HEK293T (cell line): Measurements from ENCODE around the gene ELL2.

Experiments used
- ARNT ChIP-seq: fragments of 450-650 bp; IDR thresholded peaks from 2 replicates; pipeline ENCODE4 v1.6.1; 2017; ENCODE audit warnings: mild to moderate bottlenecking
- BHLHE40 ChIP-seq: fragments of 450-650 bp; IDR thresholded peaks from 2 replicates; pipeline ENCODE4 v1.6.1; 2016; ENCODE audit warnings: mild to moderate bottlenecking, moderate library complexity, borderline replicate concordance
- ELF4 ChIP-seq: fragments of 450-650 bp; IDR thresholded peaks from 2 replicates; pipeline ENCODE4 v1.6.1; 2017; ENCODE audit warnings: antibody characterized with exemption
- FOXA1 ChIP-seq: fragments of 450-650 bp; IDR thresholded peaks from 2 replicates; pipeline ENCODE4 v1.6.1; 2016; ENCODE audit warnings: mild to moderate bottlenecking
- FOXM1 ChIP-seq: fragments of 450-650 bp; IDR thresholded peaks from 2 replicates; pipeline ENCODE4 v1.6.1; 2017; ENCODE audit warnings: mild to moderate bottlenecking, borderline replicate concordance
- HDGF ChIP-seq: fragments of 450-650 bp; IDR thresholded peaks from 2 replicates; pipeline ENCODE4 v1.6.1; 2017; ENCODE audit warnings: antibody characterized with exemption, borderline replicate concordance
- LEF1 ChIP-seq: fragments of 450-650 bp; IDR thresholded peaks from 2 replicates; pipeline ENCODE4 v1.6.1; 2017; ENCODE audit warnings: mild to moderate bottlenecking, borderline replicate concordance
- NFRKB ChIP-seq: fragments of 450-650 bp; IDR thresholded peaks from 2 replicates; pipeline ENCODE4 v1.6.1; 2016; ENCODE audit warnings: mild to moderate bottlenecking, moderate library complexity
- PKNOX1 ChIP-seq: fragments of 450-650 bp; IDR thresholded peaks from 2 replicates; pipeline ENCODE4 v1.6.1; 2016
- SP1 ChIP-seq: fragments of 450-650 bp; IDR thresholded peaks from 2 replicates; pipeline ENCODE4 v1.6.1; 2017
- SUZ12 ChIP-seq: fragments of 450-650 bp; IDR thresholded peaks from 2 replicates; pipeline ENCODE4 v1.6.1; 2016; ENCODE audit warnings: mild to moderate bottlenecking
- TARDBP ChIP-seq: fragments of 450-650 bp; IDR thresholded peaks from 2 replicates; pipeline ENCODE4 v1.6.1; 2016
- ZNF384 ChIP-seq: fragments of 450-650 bp; IDR thresholded peaks from 2 replicates; pipeline ENCODE4 v1.6.1; 2016

GRCh38 chr5:95881833-95882232 lies 79.8 kb downstream of the ELL2 start:
- TF ChIP-seq ELF4 (no peak), BHLHE40 (no peak), SP1 (no peak), FOXM1 (no peak), SUZ12 (no peak), LEF1 (no peak), PKNOX1 (peak; percentile 60), ARNT (no peak), TARDBP (no peak), NFRKB (no peak), FOXA1 (no peak), HDGF (no peak), ZNF384 (no peak)
